HPDE6-E6E7 (cell line): ENCODE data around the gene BEST2.
A peak's percentile ranks its signal among the peaks of the same experiment; 100 is the strongest.

Source experiments
- DNase-seq: peaks from one replicate; pipeline ENCODE4 v3.0.0; 2011; ENCODE audit warnings: missing footprints; ENCODE audit errors: extremely low spot score

The BEST2 gene

GRCh38 chr19:12769689-12770088 lies 18.1 kb downstream of the BEST2 start:
- no peak for DNase-seq

- DNase-seq: no peak
Measured at GRCh38 chr19:12770922-12771321, 19.3 kb downstream of the BEST2 start.

- DNase-seq: no peak
Measured at GRCh38 chr19:12772323-12772722, 20.7 kb downstream of the BEST2 start.

- no peak for DNase-seq
Measured at GRCh38 chr19:12773571-12773970, 22.0 kb downstream of the BEST2 start.

- DNase-seq: peak; percentile 94
Measured at GRCh38 chr19:12774588-12775555, 23.3 kb downstream of the BEST2 start, which contains the start of gene HOOK2. Gene HOOK2, minus strand, starts transcription at chr19:12775552. Its CDS starts 103 bp downstream, at chr19:12775449.

- DNase-seq: no peak
Measured at GRCh38 chr19:12777217-12778016, 25.8 kb downstream of the BEST2 start.

GRCh38 chr19:12778017-12778904 lies 26.7 kb downstream of the BEST2 start:
- no peak for DNase-seq

GRCh38 chr19:12778905-12779161 lies 27.2 kb downstream of the BEST2 start:
- DNase-seq: no peak

GRCh38 chr19:12779162-12779993 lies 27.8 kb downstream of the BEST2 start:
- DNase-seq: no peak

- no peak for DNase-seq
Measured at GRCh38 chr19:12782174-12782423, 30.5 kb downstream of the BEST2 start.

GRCh38 chr19:12782424-12783290 lies 31.1 kb downstream of the BEST2 start:
- DNase-seq: no peak

GRCh38 chr19:12783291-12783848 lies 31.8 kb downstream of the BEST2 start:
- DNase-seq: no peak

GRCh38 chr19:12783849-12784393 lies 32.3 kb downstream of the BEST2 start:
- no peak for DNase-seq

- no peak for DNase-seq
Measured at GRCh38 chr19:12784394-12784870, 32.8 kb downstream of the BEST2 start.

GRCh38 chr19:12784871-12785430 lies 33.4 kb downstream of the BEST2 start:
- no peak for DNase-seq

GRCh38 chr19:12785431-12786031 lies 33.9 kb downstream of the BEST2 start:
- DNase-seq: no peak

GRCh38 chr19:12786141-12786870 lies 34.7 kb downstream of the BEST2 start:
- no peak for DNase-seq

- no peak for DNase-seq
Measured at GRCh38 chr19:12786952-12787351, 35.4 kb downstream of the BEST2 start.
